Thoracic aorta (tissue), 2 donors: ENCODE data around the gene WDR13. TPM values are rescaled to one million over a fixed set of nuclear protein-coding genes. Genes with fewer than 3 reads are reported as not detected.
A peak's percentile ranks its signal among the peaks of the same experiment; 100 is the strongest.

ENCODE experiments used
- ATAC-seq: fragments of 150-250 bp; one replicate; pipeline ENCODE4 v1.8.0; 2017; ENCODE audit warnings: low read depth; ENCODE audit not compliant: insufficient number of reproducible peaks, low FRiP score
- DNase-seq: peaks from one replicate; pipeline ENCODE4 v3.0.0-alpha.2; 2020; ENCODE audit warnings: low spot score
- H3K27ac ChIP-seq, 2 donors: fragments of 200-600 bp; sonication (generic); 1 replicate in 1 of 2; 2 replicates in 1 of 2; pipeline ENCODE4 v1.5.1; 2016; ENCODE audit warnings: mild to moderate bottlenecking in 2 of 2, moderate library complexity in 2 of 2
- H3K27me3 ChIP-seq: fragments of 200-600 bp; sonication (generic); replicated peaks from 2 replicates; pipeline ENCODE4 v1.6.0; 2016; ENCODE audit warnings: mild to moderate bottlenecking; ENCODE audit not compliant: insufficient read depth
- H3K36me3 ChIP-seq: fragments of 200-600 bp; sonication (generic); one replicate; pipeline ENCODE4 v1.5.1; 2016
- H3K4me1 ChIP-seq, 2 donors: fragments of 200-600 bp; sonication (generic); 1 replicate in 1 of 2; 2 replicates in 1 of 2; pipeline versions ENCODE4 v1.5.1 to v1.6.0; 2016; ENCODE audit warnings: low read depth in 2 of 2, mild to moderate bottlenecking in 1 of 2; ENCODE audit not compliant: control insufficient read depth in 1 of 2
- H3K4me3 ChIP-seq: fragments of 200-600 bp; sonication (generic); 2 replicates; pipeline ENCODE4 v1.5.1; 2016; ENCODE audit warnings: mild to moderate bottlenecking
- H3K9me3 ChIP-seq: fragments of 200-600 bp; sonication (generic); 2 replicates; pipeline ENCODE4 v1.5.1; 2016
- CTCF ChIP-seq: fragments of 200-600 bp; sonication (generic); IDR thresholded peaks from one replicate; pipeline ENCODE4 v1.5.1; 2019; ENCODE audit warnings: antibody characterized with exemption
- total RNA-seq, 2 donors: library from RNA; depleted of rRNA; stranded (reverse); fragments of >200 nt; gene quantifications; one replicate each; pipeline versions ENCODE4 v1.1.0 to v1.2.3, GENCODE V29; 2016

The WDR13 gene
- total RNA-seq, 2 donors from 2014 or later: 119 to 145 TPM

- ATAC-seq (no peak), DNase-seq (no peak)
- no peaks in the 10 kb centered on the region for H3K9me3 ChIP-seq
- no peak for TF ChIP-seq CTCF
- H3K27me3 ChIP-seq: no peaks in the 10 kb centered on the region
- H3K4me3 ChIP-seq: no peak overlapping the region
- peaks cover 10% of the 10 kb centered on the region for H3K36me3 ChIP-seq
- no peaks in the 10 kb centered on the region for H3K4me1 ChIP-seq
- no peak overlapping the region for H3K27ac ChIP-seq
Measured at GRCh38 chrX:48560056-48560455, 37.2 kb upstream of the WDR13 start.

GRCh38 chrX:48560681-48561080, 36.6 kb upstream of the WDR13 start:
- no peak for TF ChIP-seq CTCF
- no peak overlapping the region for H3K4me3 ChIP-seq
- H3K27ac ChIP-seq: no peak overlapping the region
- H3K36me3 ChIP-seq: peaks cover 10% of the 10 kb centered on the region
- no peaks in the 10 kb centered on the region for H3K9me3 ChIP-seq
- no peak for DNase-seq
- no peaks in the 10 kb centered on the region for H3K27me3 ChIP-seq
- ATAC-seq: no peak
- H3K4me1 ChIP-seq: no peaks in the 10 kb centered on the region

- Histone ChIP-seq H3K27ac (no peak overlapping the region), H3K9me3 (no peaks in the 10 kb centered on the region), H3K27me3 (no peaks in the 10 kb centered on the region), H3K4me1 (no peaks in the 10 kb centered on the region), H3K4me3 (no peak overlapping the region), H3K36me3 (no peaks in the 10 kb centered on the region)
- ATAC-seq (no peak), DNase-seq (no peak)
- TF ChIP-seq CTCF: no peak
Measured at GRCh38 chrX:48569958-48570357, 27.3 kb upstream of the WDR13 start.

- no peak for DNase-seq
- Histone ChIP-seq H3K4me1 (peaks cover 14 to 19% of the 10 kb centered on the region in 2 donors), H3K36me3 (peaks cover 24% of the 10 kb centered on the region), H3K27me3 (no peaks in the 10 kb centered on the region), H3K9me3 (no peaks in the 10 kb centered on the region), H3K4me3 (peak overlapping the region; percentile 89), H3K27ac (peak overlapping the region; percentile 99)
- no peak for TF ChIP-seq CTCF
- peak; percentile 71 for ATAC-seq
Measured at GRCh38 chrX:48573690-48574269, 23.5 kb upstream of the WDR13 start.

GRCh38 chrX:48574270-48575266, 22.7 kb upstream of the WDR13 start, which contains the start of gene RBM3:
TSS of gene RBM3 (plus strand) at chrX:48574484. CDS start at chrX:48575181, 697 bp downstream.
- Histone ChIP-seq H3K27me3 (no peaks in the 10 kb centered on the region), H3K36me3 (peaks cover 26% of the 10 kb centered on the region), H3K4me3 (peak within 1 kb of the TSS; percentile 89), H3K9me3 (no peaks in the 10 kb centered on the region), H3K4me1 (peaks cover 14 to 21% of the 10 kb centered on the region in 2 donors), H3K27ac (peak within 1 kb of the TSS; percentile 99)
- peak; percentile 95 for ATAC-seq
- TF ChIP-seq CTCF: peak; percentile 37
- peak; percentile 78 for DNase-seq
